ENCODE results near the gene USP53. TPM values are rescaled to one million over a fixed set of nuclear protein-coding genes. Genes with fewer than 3 reads are reported as not detected.

USP53 gene
- total and polyA plus RNA-seq, 2 of the 13 experiments (the other 11 are each of a cell fraction or from before 2014, with no cell fraction given) = 5.3 to 8.1 TPM

DNA sequence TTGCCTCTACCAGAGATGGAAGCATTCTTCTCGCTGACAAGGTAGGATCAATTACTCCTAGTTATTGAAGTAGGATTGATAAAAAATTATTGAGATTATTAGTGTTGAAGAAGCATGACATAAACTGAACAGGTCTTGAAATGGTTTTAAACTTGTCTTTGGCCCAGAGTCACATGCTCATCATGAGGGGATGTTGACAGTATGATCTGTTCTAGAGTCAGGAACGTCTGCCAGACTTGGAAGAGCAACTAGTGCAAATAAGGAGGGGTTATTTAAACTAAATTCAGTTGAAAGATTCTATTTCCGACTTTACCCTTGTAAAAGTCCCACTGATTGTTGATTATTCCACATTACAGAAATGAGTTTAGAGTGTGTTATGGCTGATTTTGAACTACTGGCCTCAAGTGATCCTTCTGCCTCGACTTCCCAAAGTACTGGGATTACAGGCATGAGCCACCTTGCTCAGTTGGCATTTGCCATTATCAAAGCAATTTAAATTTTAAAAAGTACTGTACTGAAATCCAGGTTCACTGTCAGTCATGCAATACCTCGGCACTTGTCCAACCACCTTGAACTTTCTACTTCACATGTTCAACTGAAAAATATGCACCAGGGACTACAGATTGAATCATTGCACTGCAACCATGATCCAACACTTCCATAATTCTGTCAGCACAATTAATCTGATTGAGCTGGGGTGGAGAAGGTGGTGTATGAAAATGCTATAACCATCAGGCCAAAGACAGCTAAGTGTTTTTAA is 89.7 kb downstream of the USP53 start (continued):
- TF ChIP-seq, protein P1, sequence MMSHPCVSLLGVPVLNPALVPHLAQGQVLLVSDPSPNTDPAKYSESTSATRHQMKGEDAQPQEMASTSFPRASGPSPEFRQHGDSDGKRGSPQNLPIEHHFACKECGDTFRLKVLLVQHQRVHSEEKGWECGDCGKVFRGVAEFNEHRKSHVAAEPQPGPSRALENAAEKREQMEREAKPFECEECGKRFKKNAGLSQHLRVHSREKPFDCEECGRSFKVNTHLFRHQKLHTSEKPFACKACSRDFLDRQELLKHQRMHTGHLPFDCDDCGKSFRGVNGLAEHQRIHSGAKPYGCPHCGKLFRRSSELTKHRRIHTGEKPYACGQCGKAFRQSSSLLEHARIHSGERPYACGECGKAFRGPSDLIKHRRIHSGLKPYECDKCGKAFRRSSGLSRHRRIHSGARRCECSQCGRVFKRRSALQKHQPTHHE (CRISPR knock-in tag; IDR thresholded peaks at IDR 0.05; ENCODE audit: borderline replicate concordance) = no peak
- no peak for TF ChIP-seq ZNF709 (CRISPR knock-in tag; IDR thresholded peaks at IDR 0.05)
- TF ChIP-seq ZNF589 (CRISPR knock-in tag; conservative IDR thresholded peaks at IDR 0.05) = no peak
- no peak for TF ChIP-seq HNF4A (CRISPR knock-in tag; IDR thresholded peaks at IDR 0.05)
- 0 out of 2 replicates have a peak, but pooled peaks have one; percentile 50 for TF ChIP-seq ZFP37 (CRISPR knock-in tag; IDR thresholded peaks at IDR 0.05; ENCODE audit: borderline replicate concordance)
- TF ChIP-seq RNF2 (conservative IDR thresholded peaks at IDR 0.05; ENCODE audit: low read depth) = no peak
- no peak for TF ChIP-seq ZNF574 (CRISPR knock-in tag; IDR thresholded peaks at IDR 0.05)
- peak; percentile 37; the same call in 1 of the 2 replicates for TF ChIP-seq RARA (CRISPR knock-in tag; IDR thresholded peaks at IDR 0.05)
- TF ChIP-seq MYNN (CRISPR knock-in tag; IDR thresholded peaks at IDR 0.05; ENCODE audit: low read depth) = no peak
- TF ChIP-seq PRMT3 (CRISPR knock-in tag; IDR thresholded peaks at IDR 0.05; ENCODE audit: borderline replicate concordance, low read depth) = no peak
- no peak for TF ChIP-seq RBAK (CRISPR knock-in tag; IDR thresholded peaks at IDR 0.05)
- no peak for TF ChIP-seq ZNF432 (CRISPR knock-in tag; IDR thresholded peaks at IDR 0.05; ENCODE audit: borderline replicate concordance)
- TF ChIP-seq ZNF230 (CRISPR knock-in tag; IDR thresholded peaks at IDR 0.05) = no peak
- no peak for TF ChIP-seq CENPT (CRISPR knock-in tag; IDR thresholded peaks at IDR 0.05; ENCODE audit: low read depth)
- TF ChIP-seq NFRKB (IDR thresholded peaks at IDR 0.05) = no peak
- no peak for TF ChIP-seq RFX3 (CRISPR knock-in tag; IDR thresholded peaks at IDR 0.05)
- TF ChIP-seq RAD21 (CRISPR knock-in tag; IDR thresholded peaks at IDR 0.05) = no peak
- TF ChIP-seq BORCS8-MEF2B (CRISPR knock-in tag; IDR thresholded peaks at IDR 0.05) = no peak
- TF ChIP-seq GATAD1 (CRISPR knock-in tag; IDR thresholded peaks at IDR 0.05) = no peak
- TF ChIP-seq CENPX (CRISPR knock-in tag; IDR thresholded peaks at IDR 0.05) = no peak
- TF ChIP-seq, protein P2, sequence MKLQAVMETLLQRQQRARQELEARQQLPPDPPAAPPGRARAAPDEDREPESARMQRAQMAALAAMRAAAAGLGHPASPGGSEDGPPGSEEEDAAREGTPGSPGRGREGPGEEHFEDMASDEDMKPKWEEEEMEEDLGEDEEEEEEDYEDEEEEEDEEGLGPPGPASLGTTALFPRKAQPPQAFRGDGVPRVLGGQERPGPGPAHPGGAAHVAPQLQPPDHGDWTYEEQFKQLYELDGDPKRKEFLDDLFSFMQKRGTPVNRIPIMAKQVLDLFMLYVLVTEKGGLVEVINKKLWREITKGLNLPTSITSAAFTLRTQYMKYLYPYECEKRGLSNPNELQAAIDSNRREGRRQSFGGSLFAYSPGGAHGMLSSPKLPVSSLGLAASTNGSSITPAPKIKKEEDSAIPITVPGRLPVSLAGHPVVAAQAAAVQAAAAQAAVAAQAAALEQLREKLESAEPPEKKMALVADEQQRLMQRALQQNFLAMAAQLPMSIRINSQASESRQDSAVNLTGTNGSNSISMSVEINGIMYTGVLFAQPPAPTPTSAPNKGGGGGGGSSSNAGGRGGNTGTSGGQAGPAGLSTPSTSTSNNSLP (IDR thresholded peaks at IDR 0.05; ENCODE audit: low read depth, low read length) = no peak
